ENCODE measurements around the gene ARMH4.

Gene ARMH4

GRCh38 chr14:57957441-57957840 is 194.6 kb downstream of the ARMH4 start:
- no peak for DNase-seq

All from NCI-H510A (cell line).